HG03103 (cell line): Measurements from ENCODE around the gene TUBGCP2.
"Not testable (repeated sequence)": the region's sequence is repeated elsewhere in the genome, so short reads cannot be mapped to it uniquely, and the experiment has no call there.

ENCODE experiments used
- ATAC-seq: cut with Tn5 transposase; IDR thresholded peaks from one replicate; pipeline ENCODE4 v1.9.1; 2021; ENCODE audit warnings: low read depth; ENCODE audit not compliant: unreplicated experiment

The TUBGCP2 gene

GRCh38 chr10:133270204-133270603, 38.5 kb downstream of the TUBGCP2 start:
- ATAC-seq = no peak

GRCh38 chr10:133269367-133269766, 39.3 kb downstream of the TUBGCP2 start:
- no peak for ATAC-seq

GRCh38 chr10:133268532-133268931, 40.1 kb downstream of the TUBGCP2 start:
- no peak for ATAC-seq

- no peak for ATAC-seq
Measured at GRCh38 chr10:133267829-133268228, 40.8 kb downstream of the TUBGCP2 start.

GRCh38 chr10:133267293-133267692, 41.4 kb downstream of the TUBGCP2 start:
- ATAC-seq = no peak

GRCh38 chr10:133266056-133266795, 42.4 kb downstream of the TUBGCP2 start:
- ATAC-seq = no peak

- not testable (repeated sequence) for ATAC-seq
Measured at GRCh38 chr10:133265052-133265451, 43.6 kb downstream of the TUBGCP2 start.

GRCh38 chr10:133264461-133264860, 44.2 kb downstream of the TUBGCP2 start:
- no peak for ATAC-seq

- ATAC-seq = no peak
Measured at GRCh38 chr10:133263674-133264073, 45.0 kb downstream of the TUBGCP2 start.

- ATAC-seq = no peak
Measured at GRCh38 chr10:133262696-133263095, 46.0 kb downstream of the TUBGCP2 start.

- ATAC-seq = peak; percentile 44
Measured at GRCh38 chr10:133261726-133262325, 46.8 kb downstream of the TUBGCP2 start.

- ATAC-seq = peak; percentile 50
Measured at GRCh38 chr10:133260895-133261725, 47.6 kb downstream of the TUBGCP2 start.

GRCh38 chr10:133259602-133259989, 49.1 kb downstream of the TUBGCP2 start:
- ATAC-seq = no peak

- ATAC-seq = no peak
Measured at GRCh38 chr10:133258818-133259601, 49.7 kb downstream of the TUBGCP2 start.

- ATAC-seq = no peak
Measured at GRCh38 chr10:133258066-133258817, 50.4 kb downstream of the TUBGCP2 start.

GRCh38 chr10:133257489-133258065, 51.1 kb downstream of the TUBGCP2 start:
- ATAC-seq = no peak

- no peak for ATAC-seq
Measured at GRCh38 chr10:133255323-133255722, 53.3 kb downstream of the TUBGCP2 start.

- no peak for ATAC-seq
Measured at GRCh38 chr10:133254421-133255120, 54.1 kb downstream of the TUBGCP2 start.

GRCh38 chr10:133253361-133253955, 55.2 kb downstream of the TUBGCP2 start:
- no peak for ATAC-seq
